HG03354 (cell line): Measurements from ENCODE around the gene DTNA.
"Not testable (repeated sequence)": the region's sequence is repeated elsewhere in the genome, so short reads cannot be mapped to it uniquely, and the experiment has no call there.

Source experiments
- ATAC-seq: cut with Tn5 transposase; IDR thresholded peaks from one replicate; pipeline ENCODE4 v1.9.1; 2021; ENCODE audit warnings: mild to moderate bottlenecking; ENCODE audit not compliant: unreplicated experiment, poor library complexity, severe bottlenecking

The DTNA gene

DNA sequence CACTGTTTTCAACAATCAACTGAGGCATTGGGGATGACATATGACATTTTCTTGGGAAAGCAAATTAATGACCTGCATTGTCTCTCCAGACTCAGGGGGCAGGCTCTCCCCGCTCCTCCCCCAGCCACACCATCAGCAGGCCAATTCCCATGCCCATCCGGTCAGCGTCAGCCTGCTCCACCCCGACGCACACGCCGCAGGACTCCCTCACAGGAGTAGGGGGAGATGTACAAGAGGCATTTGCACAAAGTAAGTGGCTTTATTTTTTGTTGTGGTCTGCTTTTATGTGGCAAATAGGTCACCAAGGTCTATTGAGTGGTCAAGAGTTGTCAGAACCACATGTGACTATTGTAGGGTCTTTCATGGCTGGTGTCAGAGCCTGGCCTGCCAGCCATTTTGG, 165.1 kb downstream of the DTNA start:
- ATAC-seq: no peak

DNA sequence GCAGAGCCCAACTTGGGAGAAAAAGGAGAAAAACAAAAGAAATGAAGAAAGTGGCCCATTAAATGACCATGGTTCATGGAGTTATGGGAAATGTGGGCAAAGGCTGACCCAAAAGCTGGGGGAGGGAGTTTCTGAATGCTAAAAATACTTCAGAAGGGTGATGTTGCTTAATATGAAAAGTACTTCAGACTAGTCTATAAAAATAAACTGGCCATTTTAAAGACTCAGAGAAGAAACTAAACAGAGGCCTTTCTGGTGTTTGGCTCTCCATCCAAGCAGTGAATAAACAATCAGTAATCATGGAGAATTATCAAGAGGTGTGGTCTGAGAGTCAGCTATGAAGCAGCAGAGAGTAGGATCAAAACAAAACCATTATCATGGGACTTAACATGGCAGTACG, 170.3 kb downstream of the DTNA start:
- no peak for ATAC-seq

DNA sequence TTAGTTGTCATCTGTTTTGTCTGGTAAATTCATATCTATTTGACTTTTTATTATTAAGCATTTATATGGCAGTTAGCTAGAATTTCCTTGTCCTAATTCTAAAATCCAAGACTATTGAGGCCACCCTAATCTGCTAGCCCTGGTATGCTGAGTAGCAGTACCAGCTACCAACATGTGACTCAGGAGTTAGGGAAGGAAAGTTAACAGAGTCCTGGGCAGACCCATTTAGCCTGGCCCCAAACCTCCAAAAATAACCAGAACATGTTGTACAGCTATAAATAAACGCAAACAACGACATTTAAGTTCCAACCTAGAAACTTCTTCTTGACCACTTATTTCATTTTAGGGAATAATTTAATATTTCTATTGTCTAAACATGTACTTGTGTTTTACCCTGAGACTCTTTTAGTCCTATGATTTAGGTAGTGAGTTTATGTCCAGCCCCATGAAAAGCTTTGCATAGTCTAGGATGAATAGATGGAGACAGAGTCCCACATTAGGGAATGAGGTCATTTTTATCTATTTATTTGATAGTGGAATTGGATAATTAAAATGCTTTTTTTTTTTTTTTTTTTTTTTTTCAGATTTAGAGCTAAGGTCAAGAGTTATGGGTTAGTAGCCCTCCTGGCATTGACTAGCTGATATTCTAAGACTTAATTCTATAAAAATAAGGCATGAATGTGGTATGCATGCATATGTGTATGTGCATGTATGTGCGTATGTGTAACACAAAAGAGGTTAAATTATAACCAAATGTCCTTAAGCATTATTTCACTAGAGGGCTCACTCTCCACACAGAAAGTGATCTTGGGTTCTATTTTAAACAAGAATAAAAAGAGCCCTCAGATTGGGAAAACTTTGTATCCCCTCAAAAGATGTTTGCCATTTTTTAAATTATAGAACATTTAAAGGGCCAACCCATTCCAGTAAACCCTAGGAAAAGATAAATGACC, 171.1 kb downstream of the DTNA start:
- no peak for ATAC-seq

DNA sequence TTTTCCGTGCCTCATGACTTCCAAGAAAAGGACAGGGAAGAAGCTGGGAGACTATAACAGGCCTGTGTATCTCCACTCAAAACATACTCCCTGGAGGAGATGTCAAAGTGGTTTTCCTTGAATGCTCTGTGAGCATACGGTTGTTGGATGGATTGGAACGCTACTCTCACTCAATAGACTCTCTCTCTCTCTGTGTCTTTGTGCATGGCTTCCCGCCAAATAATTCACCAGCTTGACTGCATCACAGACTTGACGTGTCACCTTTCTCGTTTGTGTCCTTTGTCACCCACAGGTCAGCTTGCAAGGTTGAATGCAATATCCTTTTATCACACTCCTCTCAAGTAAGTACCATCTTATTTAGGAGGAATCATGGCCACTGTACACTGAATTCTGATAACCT, 174.3 kb downstream of the DTNA start:
- ATAC-seq: no peak

DNA sequence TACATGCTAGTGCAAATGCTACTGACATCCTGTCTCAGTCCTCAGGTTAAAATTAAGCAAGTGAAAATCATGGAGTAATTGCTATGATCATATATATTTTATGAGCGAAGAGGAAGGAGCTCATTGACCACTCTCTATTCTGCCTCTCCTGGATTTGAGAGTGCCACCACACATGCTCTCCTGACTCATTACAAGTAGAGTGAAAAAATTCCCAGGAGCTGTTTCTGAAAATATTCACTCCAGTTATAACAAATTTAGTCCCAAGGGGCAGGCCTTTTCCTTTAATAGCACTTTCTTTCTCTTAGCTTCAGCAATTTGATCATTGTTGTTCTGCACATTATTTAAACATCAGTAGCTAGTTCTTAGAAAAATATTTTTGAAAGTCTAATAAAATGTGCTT, 176.1 kb downstream of the DTNA start:
- no peak for ATAC-seq

DNA sequence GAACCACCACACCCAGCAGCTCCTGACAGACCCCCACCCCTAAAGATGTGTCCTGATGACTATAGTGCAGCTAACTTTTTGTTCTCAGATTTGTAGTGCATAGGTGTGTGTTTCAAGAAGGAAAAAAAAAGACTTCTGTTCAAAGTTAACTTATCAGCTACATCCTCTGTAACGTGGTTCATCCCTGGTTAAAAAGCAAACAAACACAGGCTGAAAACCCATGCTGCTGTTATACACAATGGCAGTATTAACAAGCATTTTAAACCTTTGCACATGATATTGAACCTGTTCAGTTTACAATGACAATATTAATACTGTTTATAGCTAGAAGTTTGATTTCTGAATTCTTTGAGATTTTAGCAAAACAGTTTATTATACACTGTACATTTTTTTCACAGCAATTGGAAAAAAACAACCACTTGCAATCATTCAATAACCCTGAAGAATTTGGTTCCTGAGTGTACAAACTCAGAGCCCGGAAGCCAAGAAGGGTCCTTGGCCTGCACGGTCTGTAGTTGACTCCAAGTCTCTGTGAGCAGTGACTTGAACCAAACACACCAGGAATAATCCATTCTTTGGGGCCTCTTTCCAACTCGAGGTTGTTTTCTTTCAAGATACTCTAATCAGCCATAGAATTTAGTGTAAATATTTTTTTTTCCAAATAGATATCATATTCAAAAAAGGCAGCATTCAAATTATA, 177.9 kb downstream of the DTNA start:
- ATAC-seq: no peak

DNA sequence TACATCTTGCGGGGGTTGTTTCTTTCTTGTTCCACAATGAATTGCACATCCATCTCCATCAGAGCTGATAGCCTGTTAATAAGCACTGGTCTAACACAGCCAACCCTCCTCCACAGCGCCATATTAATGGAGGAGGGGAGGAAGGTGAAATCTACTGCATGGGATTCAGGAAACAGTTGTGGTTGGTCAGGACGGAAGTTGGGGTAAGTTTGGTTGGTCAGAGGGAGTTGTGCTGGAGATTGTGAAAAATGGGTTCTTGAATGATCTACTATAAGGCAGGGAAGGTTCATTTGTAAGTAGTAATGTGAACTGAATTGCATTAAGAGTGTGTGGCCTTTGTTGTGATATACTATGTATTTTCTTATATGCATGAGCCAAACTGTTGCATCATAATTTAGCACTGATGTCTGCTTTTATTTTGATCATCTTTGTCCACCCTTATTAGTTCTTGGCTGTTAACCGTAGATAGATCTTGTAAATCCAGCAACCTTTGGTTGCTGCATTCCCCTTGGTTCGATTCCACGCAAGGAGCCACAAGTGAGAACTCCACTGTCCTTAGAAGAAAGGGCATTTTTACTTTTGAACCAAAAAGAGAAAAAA, 180.5 kb downstream of the DTNA start:
- no peak for ATAC-seq

DNA sequence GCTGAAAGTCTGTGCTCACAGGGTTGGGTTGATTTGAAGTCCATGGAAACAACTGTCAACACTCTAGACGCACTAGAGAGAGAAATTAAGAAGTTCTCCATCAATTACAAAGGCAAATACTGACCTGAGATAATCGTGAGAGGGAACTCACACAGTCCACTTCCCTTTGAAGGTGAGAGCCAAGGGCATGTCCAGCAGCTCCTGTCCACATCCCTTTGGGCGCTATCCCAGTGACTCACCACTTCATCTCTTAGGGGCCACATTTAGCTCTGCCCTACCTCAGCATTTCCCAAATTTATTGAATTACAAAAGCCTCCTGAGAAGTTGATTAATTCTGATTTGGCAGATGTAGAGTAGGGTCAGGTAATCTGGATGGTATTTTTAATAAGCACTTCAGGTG, 182.3 kb downstream of the DTNA start:
- no peak for ATAC-seq

DNA sequence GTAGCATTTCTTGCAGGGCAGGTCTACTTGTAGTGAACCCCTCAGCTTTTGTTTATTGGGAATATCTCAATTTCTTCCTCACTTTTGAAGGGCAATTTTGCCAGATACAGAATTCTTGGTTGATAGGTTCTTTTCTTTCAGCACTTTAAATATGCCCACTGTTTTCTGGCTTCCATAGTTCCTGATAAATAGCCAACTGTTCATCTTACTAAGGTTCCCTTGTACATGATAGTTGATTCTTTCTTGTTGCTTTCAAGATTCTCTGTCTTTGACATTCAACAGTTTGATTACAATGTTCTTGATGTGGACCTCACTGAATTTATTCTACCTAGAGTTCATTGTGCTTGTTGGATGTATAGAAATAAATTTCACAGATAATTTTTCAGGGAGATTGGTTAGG, 183.1 kb downstream of the DTNA start:
- ATAC-seq: no peak

DNA sequence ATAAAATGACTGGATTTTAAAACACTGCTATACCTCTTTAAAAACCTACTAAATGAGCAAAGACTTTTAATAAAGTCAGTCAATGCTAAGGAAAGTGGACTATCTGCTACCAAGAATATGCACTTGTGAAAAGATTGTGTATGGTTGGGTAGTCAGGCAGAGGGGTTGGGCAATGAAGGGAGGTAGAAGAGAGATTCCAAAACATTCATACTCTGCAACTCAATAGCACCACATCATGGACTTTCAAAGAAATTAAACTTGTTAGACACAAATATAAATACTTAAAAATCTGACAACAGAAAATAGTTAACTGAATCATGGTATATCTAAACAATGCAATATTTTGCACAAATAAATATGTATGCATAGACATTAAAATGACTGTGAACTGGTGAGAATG, 191.2 kb downstream of the DTNA start:
- no peak for ATAC-seq

DNA sequence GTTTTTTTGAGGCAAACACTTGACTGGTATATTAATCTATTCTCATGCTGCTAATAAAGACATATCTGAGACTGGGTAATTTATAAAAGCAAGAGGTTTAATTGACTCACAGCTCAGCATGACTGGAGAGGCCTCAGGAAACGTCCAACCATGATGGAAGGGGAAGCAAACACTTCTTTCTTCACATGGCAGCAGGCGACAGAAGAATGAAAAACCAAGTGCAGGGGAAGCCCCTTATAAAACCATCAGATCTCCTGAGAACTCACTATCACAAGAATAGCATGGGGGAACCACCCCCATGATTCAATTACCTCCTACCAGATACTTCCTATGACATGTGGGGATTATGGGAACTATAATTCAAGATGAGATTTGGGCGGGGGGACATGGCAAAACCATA, 194.9 kb downstream of the DTNA start:
- ATAC-seq: no peak

DNA sequence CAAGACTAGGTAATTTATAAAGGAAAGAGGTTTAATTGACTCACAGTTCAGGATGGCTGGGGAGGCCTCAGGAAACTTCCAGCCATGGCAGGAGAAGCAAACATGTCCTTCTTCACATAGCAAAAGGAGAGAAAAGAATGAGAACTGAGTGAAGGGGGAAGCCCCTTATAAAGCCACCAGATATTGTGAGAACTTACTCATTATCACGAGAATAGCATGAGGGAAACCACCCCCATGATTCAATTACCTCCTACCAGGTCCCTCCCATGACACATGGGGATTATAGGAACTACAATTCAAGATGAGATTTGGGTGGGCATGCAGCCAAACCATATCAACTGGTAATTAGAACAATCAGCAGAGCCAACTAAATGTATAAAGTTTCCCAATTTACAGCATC, 196.9 kb downstream of the DTNA start:
- ATAC-seq: not testable (repeated sequence)

DNA sequence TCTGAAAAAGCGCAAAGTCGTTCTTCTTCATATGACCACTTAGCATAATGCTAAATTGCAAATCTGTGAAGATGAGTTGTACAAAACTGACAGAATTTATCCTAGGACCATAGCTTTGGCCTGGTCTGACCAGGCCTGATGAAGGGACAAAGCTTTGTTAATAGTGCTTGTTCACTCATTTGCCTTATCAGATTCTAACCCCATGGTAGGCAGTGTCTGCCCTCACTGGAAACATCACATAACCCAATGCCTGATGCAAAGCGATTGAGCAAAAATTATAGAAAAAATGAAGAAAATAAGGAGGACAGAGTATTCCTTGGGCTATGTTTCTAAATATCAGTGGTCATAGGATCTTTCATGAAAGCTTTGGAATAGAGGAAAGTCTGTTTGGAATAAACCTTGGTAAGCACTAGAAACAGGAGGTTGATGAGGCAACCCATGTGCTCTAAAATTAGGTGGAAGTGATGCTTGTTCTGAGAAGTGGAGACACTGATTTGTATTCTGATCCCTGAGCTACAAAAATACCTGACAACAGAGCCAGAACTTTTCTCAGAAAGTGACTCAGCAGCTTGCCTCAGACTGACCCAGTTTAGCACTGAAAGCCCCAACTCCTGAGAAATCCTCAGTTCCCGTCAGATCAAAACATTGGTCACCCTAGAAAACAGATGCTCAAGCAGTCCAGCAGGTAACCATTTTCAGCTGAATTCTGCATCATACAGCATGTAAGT, 199.7 kb downstream of the DTNA start:
- ATAC-seq: no peak

DNA sequence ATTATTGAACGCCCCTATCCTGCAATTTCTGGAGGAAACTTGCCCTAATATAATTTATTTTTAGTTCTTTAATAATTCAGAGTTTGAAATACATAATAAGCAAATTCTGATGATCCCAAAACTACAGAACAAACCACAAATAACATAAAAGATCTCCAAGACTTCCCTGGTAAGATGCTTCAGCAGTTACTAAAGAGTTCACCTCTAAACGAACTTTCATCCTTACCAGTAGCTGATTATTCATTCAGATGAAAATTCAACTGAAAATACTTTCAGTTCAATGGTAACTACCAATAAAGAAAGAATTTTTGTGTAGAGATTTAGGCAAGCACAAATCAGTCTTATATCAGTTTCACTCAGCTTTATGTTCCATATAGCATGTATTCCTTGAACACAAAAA, 201.0 kb downstream of the DTNA start:
- ATAC-seq: no peak

DNA sequence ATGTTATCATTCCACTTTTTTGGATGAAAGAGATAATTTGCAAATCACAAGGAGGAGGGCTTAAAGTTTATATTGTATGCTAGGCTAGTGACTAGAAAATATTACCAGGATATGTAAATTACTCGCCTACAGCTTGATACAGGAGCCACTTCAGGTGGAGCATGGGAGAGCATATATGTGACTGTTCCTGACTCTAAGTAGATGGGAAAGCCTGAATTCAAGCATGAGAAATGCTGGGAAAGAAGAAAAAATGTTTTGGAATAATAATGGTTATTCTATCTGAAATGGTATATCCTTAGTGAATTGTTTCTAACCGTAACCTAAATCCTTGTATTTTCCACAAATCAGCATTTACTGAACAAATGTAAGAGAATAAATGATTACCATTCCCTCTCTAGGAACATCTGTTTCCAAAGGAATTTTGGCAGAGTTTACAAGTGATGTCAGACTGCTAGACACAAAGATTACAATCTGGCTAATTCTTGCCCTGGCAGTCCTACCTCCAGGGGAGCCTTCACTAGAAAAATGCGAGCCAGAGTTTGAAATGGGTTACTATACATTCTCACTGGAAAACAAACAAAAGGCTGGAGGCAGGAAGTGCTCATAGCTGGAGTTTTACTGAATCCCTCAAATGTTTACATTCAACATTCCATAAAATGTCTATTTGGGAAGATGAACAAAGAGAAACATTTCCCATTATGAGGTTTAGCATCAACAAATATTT, 201.7 kb downstream of the DTNA start:
- no peak for ATAC-seq

DNA sequence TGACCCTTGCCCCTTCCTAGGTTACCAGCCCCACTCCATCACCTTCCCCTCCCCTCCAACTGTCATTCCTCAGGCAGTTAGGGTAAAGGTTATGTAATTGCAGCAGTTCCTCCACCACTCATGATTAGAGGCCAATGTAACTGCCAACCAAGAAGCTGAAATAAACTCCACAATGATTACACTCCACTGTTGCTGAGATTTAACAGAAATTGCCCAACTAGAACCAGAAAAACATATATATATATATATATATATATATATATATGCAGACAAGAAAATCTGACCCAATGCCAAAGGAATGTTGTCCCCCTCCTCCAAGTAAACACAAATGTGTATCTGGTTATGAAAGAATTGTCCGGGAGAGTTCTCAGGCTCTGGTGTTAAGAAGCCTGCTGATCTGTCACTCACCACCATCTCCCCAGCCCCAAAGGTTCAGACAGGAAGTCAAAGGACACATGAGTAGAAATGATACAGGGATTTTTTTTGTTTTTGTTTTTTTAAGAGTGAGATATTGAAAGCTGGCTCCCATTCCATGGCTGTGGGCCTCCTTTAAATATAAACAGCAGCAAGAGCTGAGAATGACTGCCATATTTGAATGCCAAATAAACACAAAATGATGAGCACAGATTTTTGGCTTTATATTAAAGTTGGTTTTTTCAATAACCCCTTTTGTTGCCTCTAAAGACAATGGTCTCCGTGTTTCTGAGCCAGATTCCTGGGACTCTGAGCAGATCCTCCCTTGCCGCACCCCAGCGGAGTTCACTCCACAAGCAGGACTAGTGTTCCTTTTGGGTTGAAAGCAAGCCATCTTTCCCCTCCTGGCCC, 204.0 kb downstream of the DTNA start:
- no peak for ATAC-seq

DNA sequence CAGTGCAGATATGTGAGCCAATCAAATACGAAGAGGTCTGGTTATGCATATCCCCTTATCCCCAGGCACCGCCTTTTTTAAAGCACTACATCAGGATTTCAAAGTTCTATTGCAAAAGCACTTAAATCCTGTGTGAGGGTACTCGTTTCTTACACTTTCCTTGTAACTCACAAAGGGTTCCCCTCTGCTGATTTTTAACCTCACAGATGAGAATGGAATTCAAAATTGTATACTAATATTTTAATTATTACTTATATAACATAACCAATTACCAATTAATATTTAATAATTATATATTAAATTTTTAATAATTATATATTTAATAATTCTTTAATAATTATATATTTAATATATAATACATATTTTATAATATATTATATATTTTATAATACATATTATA, 204.9 kb downstream of the DTNA start:
- no peak for ATAC-seq

DNA sequence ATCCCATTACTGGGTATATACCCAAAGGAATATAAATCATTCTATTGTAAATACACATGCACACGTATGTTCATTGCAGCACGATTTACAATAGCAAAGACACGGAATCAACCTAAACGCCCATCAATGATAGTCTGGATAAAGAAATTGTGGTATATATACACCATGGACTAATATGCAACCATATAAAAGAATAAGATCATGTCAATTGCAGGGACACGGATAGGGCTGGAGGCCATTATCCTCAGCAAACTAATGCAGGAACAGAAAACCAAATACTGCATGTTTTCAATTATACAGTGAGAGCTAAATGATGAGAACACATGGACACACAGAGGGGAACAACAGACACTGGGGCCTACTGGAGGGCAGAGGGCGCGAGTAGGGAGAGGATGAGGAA, 206.4 kb downstream of the DTNA start:
- not testable (repeated sequence) for ATAC-seq

DNA sequence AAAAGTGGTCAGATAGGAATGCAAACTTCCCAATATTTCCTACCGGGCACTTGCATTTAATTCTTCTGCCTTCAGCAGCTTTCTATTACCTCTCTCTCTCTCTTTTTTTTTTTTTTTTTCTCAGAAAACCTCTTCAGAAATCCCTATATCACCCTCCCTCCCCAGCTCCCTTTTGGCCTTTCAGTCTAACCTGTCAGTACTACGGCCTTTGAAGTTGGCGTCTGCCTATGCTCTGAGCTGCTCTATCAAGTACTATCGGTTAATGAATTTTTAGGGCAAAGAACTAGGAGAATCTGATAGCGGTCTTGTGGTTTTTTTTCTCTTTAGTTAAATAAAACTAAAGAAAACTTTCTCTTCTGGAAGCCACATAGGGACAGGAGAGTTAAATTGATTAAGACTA, 208.8 kb downstream of the DTNA start:
- ATAC-seq: no peak
